ENCODE measurements around the gene NACAD.

DNA sequence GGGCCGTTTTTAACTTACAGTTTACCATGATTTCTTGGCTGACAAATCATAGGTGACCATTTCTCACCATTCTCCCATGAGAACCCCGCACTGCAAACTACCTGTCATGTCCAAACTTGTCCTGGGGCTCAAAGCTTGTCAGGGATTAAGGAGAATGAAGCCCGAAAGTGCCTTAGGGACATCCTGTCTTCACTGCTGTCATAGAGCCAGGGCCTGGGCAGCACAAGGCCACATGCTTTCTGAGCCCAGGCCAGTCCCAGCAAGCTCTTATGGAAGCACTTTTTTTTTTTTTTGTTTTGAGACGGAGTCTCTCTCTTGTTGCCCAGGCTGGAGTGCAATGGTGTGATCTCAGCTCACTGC is 54.9 kb downstream of the NACAD start:
- TF ChIP-seq REST (IDR thresholded peaks at IDR 0.05), result no peak
- no peak for TF ChIP-seq POLR2A (IDR thresholded peaks at IDR 0.05; ENCODE audit: low read length)
- TF ChIP-seq, protein P1, sequence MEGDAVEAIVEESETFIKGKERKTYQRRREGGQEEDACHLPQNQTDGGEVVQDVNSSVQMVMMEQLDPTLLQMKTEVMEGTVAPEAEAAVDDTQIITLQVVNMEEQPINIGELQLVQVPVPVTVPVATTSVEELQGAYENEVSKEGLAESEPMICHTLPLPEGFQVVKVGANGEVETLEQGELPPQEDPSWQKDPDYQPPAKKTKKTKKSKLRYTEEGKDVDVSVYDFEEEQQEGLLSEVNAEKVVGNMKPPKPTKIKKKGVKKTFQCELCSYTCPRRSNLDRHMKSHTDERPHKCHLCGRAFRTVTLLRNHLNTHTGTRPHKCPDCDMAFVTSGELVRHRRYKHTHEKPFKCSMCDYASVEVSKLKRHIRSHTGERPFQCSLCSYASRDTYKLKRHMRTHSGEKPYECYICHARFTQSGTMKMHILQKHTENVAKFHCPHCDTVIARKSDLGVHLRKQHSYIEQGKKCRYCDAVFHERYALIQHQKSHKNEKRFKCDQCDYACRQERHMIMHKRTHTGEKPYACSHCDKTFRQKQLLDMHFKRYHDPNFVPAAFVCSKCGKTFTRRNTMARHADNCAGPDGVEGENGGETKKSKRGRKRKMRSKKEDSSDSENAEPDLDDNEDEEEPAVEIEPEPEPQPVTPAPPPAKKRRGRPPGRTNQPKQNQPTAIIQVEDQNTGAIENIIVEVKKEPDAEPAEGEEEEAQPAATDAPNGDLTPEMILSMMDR (IDR thresholded peaks at IDR 0.05), result no peak
- TF ChIP-seq ZSCAN20 (CRISPR knock-in tag; IDR thresholded peaks at IDR 0.05), result no peak
- TF ChIP-seq NR3C1 (IDR thresholded peaks at IDR 0.05), result no peak
- TF ChIP-seq, protein P2, sequence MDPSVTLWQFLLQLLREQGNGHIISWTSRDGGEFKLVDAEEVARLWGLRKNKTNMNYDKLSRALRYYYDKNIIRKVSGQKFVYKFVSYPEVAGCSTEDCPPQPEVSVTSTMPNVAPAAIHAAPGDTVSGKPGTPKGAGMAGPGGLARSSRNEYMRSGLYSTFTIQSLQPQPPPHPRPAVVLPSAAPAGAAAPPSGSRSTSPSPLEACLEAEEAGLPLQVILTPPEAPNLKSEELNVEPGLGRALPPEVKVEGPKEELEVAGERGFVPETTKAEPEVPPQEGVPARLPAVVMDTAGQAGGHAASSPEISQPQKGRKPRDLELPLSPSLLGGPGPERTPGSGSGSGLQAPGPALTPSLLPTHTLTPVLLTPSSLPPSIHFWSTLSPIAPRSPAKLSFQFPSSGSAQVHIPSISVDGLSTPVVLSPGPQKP (IDR thresholded peaks at IDR 0.05; ENCODE audit: low read depth, low read length), result no peak
- no peak for TF ChIP-seq CHD4 (IDR thresholded peaks at IDR 0.05; ENCODE audit: borderline replicate concordance)
